K562 (cell line): ENCODE data around the gene ATAD3C. TPM values are rescaled to one million over a fixed set of nuclear protein-coding genes. Genes with fewer than 3 reads are reported as not detected.

Source experiments
- ATAC-seq: fragments of 200-7000 bp; cut with Tn5 transposase; 3 replicates; pipeline ENCODE4 v1.9.1; 2020; ENCODE audit warnings: moderate library complexity
- BruUV-seq: library from RNA; stranded (reverse); fragments of 400-500 nt; replicated peaks from 2 replicates; lab custom pipeline; 2021; lab: Mats Ljungman, UMichigan
- CTCF ChIA-PET: fragments of 300-600 bp; formaldehyde crosslinking; extraction: SDS; loops from one replicate; lab custom pipeline; 2021; ENCODE audit warnings: low intra/inter-chr PET ratio; lab: Yijun Ruan, JAX
- POLR2A ChIA-PET: fragments of 300-600, 350-650 bp; sonication (Branson Sonifier 250); formaldehyde crosslinking; extraction: SDS; loops from one replicate; lab custom pipeline; 2021; ENCODE audit warnings: antibody characterized with exemption, inconsistent platforms; lab: Yijun Ruan, JAX
- DNase-seq, 4 experiments: peaks; one replicate each; pipeline versions ENCODE4 v3.0.0 to v3.0.0-alpha.2; 2011 to 2018; ENCODE audit warnings: low spot score in 3 of 4, mixed read lengths in 3 of 4; ENCODE audit errors: extremely low read depth in 1 of 4
- FAIRE-seq: peaks from 2 replicates; lab custom pipeline; 2011; peaks lifted over from hg19 to GRCh38; lab: Jason Lieb, UNC
- H2AFZ ChIP-seq: 2 replicates; pipeline ENCODE4 v1.6.0; 2011; ENCODE audit warnings: low read depth, low read length, control low read depth, inconsistent platforms
- H3K27ac ChIP-seq: fragments of 200-600 bp; 3 replicates; pipeline ENCODE4 v1.8.0; 2011; ENCODE audit warnings: low read depth, mild to moderate bottlenecking, control low read depth, inconsistent platforms, low read length, moderate library complexity, mixed read lengths; ENCODE audit errors: extremely low read depth
- H3K27me3 ChIP-seq, 2 experiments: fragments of 300-600 bp in 1 of 2; 2 replicates in 1 of 2; 3 replicates in 1 of 2; pipeline versions ENCODE4 v1.6.0 to v1.8.0; 2011; ENCODE audit warnings: inconsistent platforms in 2 of 2, low read length in 2 of 2, mild to moderate bottlenecking in 1 of 2, mixed read lengths in 1 of 2, moderate library complexity in 1 of 2; ENCODE audit not compliant: control insufficient read depth in 2 of 2, insufficient read depth in 2 of 2
- H3K36me3 ChIP-seq: fragments of 300-600 bp; 3 replicates; pipeline ENCODE4 v1.8.0; 2011; ENCODE audit warnings: mild to moderate bottlenecking, low read length, inconsistent platforms; ENCODE audit not compliant: control insufficient read depth, insufficient read depth
- H3K4me1 ChIP-seq, 2 experiments: fragments of 200-600 bp in 1 of 2; replicated peaks in 1 of 2; 2 replicates in 1 of 2; 3 replicates in 1 of 2; pipeline versions ENCODE4 v1.5.1 to v1.8.0; 2011; ENCODE audit warnings: inconsistent platforms in 2 of 2, low read length in 2 of 2, mild to moderate bottlenecking in 1 of 2, mixed read lengths in 1 of 2, moderate library complexity in 1 of 2; ENCODE audit not compliant: control insufficient read depth in 2 of 2, insufficient read depth in 2 of 2
- H3K4me2 ChIP-seq: 2 replicates; pipeline ENCODE4 v1.6.1; 2011; ENCODE audit warnings: low read length, control low read depth, inconsistent platforms, mixed read lengths; ENCODE audit not compliant: insufficient read depth
- H3K4me3 ChIP-seq: fragments of 200-600 bp; sonication (generic), shearing (Covaris generic); 2 replicates; pipeline ENCODE4 v1.5.1; 2016; ENCODE audit warnings: control low read depth, inconsistent platforms
- H3K79me2 ChIP-seq: fragments of 200-600 bp; 3 replicates; pipeline ENCODE4 v1.8.0; 2011; ENCODE audit warnings: low read length, inconsistent platforms; ENCODE audit not compliant: control insufficient read depth, insufficient read depth
- H3K9ac ChIP-seq, 2 experiments: 2 replicates each; pipeline versions ENCODE4 v1.6.0 to v1.6.1; 2011; ENCODE audit warnings: low read depth in 2 of 2, low read length in 2 of 2, control low read depth in 1 of 2, inconsistent platforms in 1 of 2, mild to moderate bottlenecking in 1 of 2, mixed read lengths in 1 of 2; ENCODE audit not compliant: insufficient read depth in 1 of 2
- H3K9me1 ChIP-seq: one replicate; pipeline ENCODE4 v1.6.0; 2011; ENCODE audit warnings: inconsistent platforms, mild to moderate bottlenecking, low read length, moderate library complexity; ENCODE audit not compliant: control insufficient read depth, insufficient read depth
- H3K9me3 ChIP-seq: replicated peaks from 2 replicates; pipeline ENCODE4 v1.5.1; 2011; ENCODE audit warnings: low read depth, low read length, inconsistent platforms; ENCODE audit not compliant: control insufficient read depth, insufficient read depth
- H4K20me1 ChIP-seq: replicated peaks from 2 replicates; pipeline ENCODE4 v1.6.1; 2011; ENCODE audit warnings: low read length, inconsistent platforms, mixed read lengths; ENCODE audit not compliant: control insufficient read depth, insufficient read depth
- ARID3B ChIP-seq: fragments of 250-450 bp; sonication (Bioruptor Pico); IDR thresholded peaks from 2 replicates; pipeline ENCODE4 v1.4.0; 2020; ENCODE audit warnings: borderline replicate concordance
- CBX5 ChIP-seq: IDR thresholded peaks from 2 replicates; pipeline ENCODE4 v1.6.1; 2014; ENCODE audit warnings: low read depth, borderline replicate concordance
- EWSR1 ChIP-seq: fragments of 450-650 bp; IDR thresholded peaks from 2 replicates; pipeline ENCODE4 v1.6.1; 2018; ENCODE audit warnings: borderline replicate concordance, mild to moderate bottlenecking, low read depth, moderate library complexity; ENCODE audit not compliant: partially characterized antibody
- KLF10 ChIP-seq: fragments of 250-450 bp; sonication (Bioruptor Pico); IDR thresholded peaks from 2 replicates; pipeline ENCODE4 v1.6.1; 2021; ENCODE audit warnings: matching md5 sums
- NELFE ChIP-seq: IDR thresholded peaks from 2 replicates; pipeline ENCODE4 v1.6.1; 2011; ENCODE audit warnings: mild to moderate bottlenecking; ENCODE audit not compliant: insufficient read depth, insufficient read length
- NEUROD1 ChIP-seq: fragments of 150-350 bp; IDR thresholded peaks from 2 replicates; pipeline ENCODE4 v1.6.1; 2014; ENCODE audit warnings: borderline replicate concordance, low read length, low read depth; ENCODE audit not compliant: partially characterized antibody
- NUFIP1 ChIP-seq: fragments of 450-650 bp; IDR thresholded peaks from 2 replicates; pipeline ENCODE4 v1.6.1; 2018; ENCODE audit not compliant: partially characterized antibody
- RFX7 ChIP-seq: fragments of 250-450 bp; sonication (Bioruptor Pico); IDR thresholded peaks from 2 replicates; pipeline ENCODE4 v1.5.1; 2021; ENCODE audit warnings: mild to moderate bottlenecking
- SMARCB1 ChIP-seq: IDR thresholded peaks from 2 replicates; pipeline ENCODE4 v1.6.1; 2011; ENCODE audit warnings: improper control_type of control experiment, low read depth; ENCODE audit not compliant: insufficient read length
- SOX6 ChIP-seq: fragments of 450-650 bp; IDR thresholded peaks from 2 replicates; pipeline ENCODE4 v1.6.1; 2014; ENCODE audit warnings: mild to moderate bottlenecking
- TAF1 ChIP-seq: IDR thresholded peaks from 2 replicates; pipeline ENCODE4 v1.6.1; 2011; ENCODE audit warnings: mild to moderate bottlenecking, low read length, moderate library complexity; ENCODE audit not compliant: insufficient read depth, control insufficient read depth, severe bottlenecking; ENCODE audit errors: extremely low read depth
- TAL1 ChIP-seq: fragments of 450-650 bp; IDR thresholded peaks from 2 replicates; pipeline ENCODE4 v1.6.1; 2016; ENCODE audit warnings: mild to moderate bottlenecking
- WGBS: fragments of 100-300 bp; shearing (Covaris generic); methylation state at CpG from one replicate; pipeline ENCODE4 v1.1.6; 2016; ENCODE audit warnings: low coverage, mixed read lengths; ENCODE audit not compliant: insufficient coverage; ENCODE audit errors: missing lambda C conversion rate; 5-methylcytosine and 5-hydroxymethylcytosine counted together
- in situ Hi-C: fragments of 300-500 bp; cut with MboI; formaldehyde crosslinking; loops from 4 replicates; pipeline ENCODE4 v1.15.0; 2018; ENCODE audit warnings: inconsistent platforms, mixed read lengths
- intact Hi-C: fragments of 100-400 bp; cut with micrococcal nuclease; formaldehyde crosslinking; loops from 2 replicates; pipeline ENCODE4 v1.14.2; 2022
- polyA plus RNA-seq, 8 experiments: library from polyadenylated mRNA; depleted of rRNA in 4 of 8; stranded (reverse) in 5 of 8; unstranded in 3 of 8; fragments of >200 nt; fragmentation: Nextera tagmentation in 2 of 8; fragmentation: Illumina TruSeq in 1 of 8; extraction: Ambion mirVana in 2 of 8; extraction: Trizol in 1 of 8; gene quantifications; 2 replicates each; pipeline versions ENCODE4 v1.2.1 to v1.2.3, GENCODE V29; 2011 to 2014; ENCODE audit warnings: inconsistent platforms in 1 of 8, missing spikeins in 1 of 8
- total RNA-seq, 7 experiments: library from RNA; depleted of rRNA in 6 of 7; stranded (reverse); fragments of >200 nt in 6 of 7; fragmentation: Illumina TruSeq in 2 of 7; extraction: Trizol in 2 of 7; gene quantifications; 2 replicates each; pipeline versions ENCODE4 v1.2.1 to v1.2.3, GENCODE V29; 2011 to 2021; ENCODE audit warnings: low replicate concordance in 1 of 7
- TF ChIP-seq, protein P1 (sequence below): fragments of 450-650 bp; formaldehyde crosslinking; conservative IDR thresholded peaks from 2 replicates; pipeline ENCODE4 v1.4.0; 2022; ENCODE audit warnings: mild to moderate bottlenecking, missing genetic modification characterization
- TF ChIP-seq, protein P2 (sequence below), 2 experiments: fragments of 200-800 bp in 1 of 2; sonication (Bioruptor generic) in 1 of 2; sonication (generic) in 1 of 2; formaldehyde crosslinking in 1 of 2; IDR thresholded peaks in 1 of 2; conservative IDR thresholded peaks in 1 of 2; 2 replicates each; pipeline versions ENCODE4 v1.5.0 to v1.6.1; 2016 to 2020; ENCODE audit warnings: missing compliant biosample characterization in 1 of 2, missing genetic modification characterization in 1 of 2, missing genetic modification reagents in 1 of 2

Gene ATAD3C
- total and polyA plus RNA-seq, 9 of the 15 experiments (the other 6 are each of a cell fraction or from before 2014, with no cell fraction given), result 0.03 to 0.18 TPM; not detected in 7

GRCh38 chr1:1451696-1452364 lies 2.3 kb downstream of the ATAD3C start:
- H3K9me3 ChIP-seq, result no peaks in the 10 kb centered on the region
- H3K27me3 ChIP-seq, result peaks cover 0 to 6% of the 10 kb centered on the region in 2 experiments; a peak in 1 of 5 replicates
- no peak overlapping the region for H3K4me3 ChIP-seq
- 50% methylated on average over 26 of the region's 26 CpGs for WGBS
- no TSS peak for BruUV-seq
- H3K4me1 ChIP-seq, result peaks cover 0 to 27% of the 10 kb centered on the region in 2 experiments; a peak in 3 of 5 replicates
- H3K9me1 ChIP-seq, result no peaks in the 10 kb centered on the region
- no peak for FAIRE-seq
- H4K20me1 ChIP-seq, result no peaks in the 10 kb centered on the region
- ChIA-PET CTCF (no interaction called here), POLR2A (interaction anchor here (0.6 kb wide), 1 partner anchor 14 kb away, joined by 3 read pairs; no protein-coding TSS in a partner anchor)
- DNase-seq, result peak in 2 of 4 experiments; percentile 11 to 13
- H3K9ac ChIP-seq, result peak overlapping the region in 1 of 2 experiments; percentile 55; a peak in 1 of 4 replicates
- no peak for ATAC-seq
- intact Hi-C loops, result no loop called here
- in situ Hi-C loops, result no loop called here
- H3K4me2 ChIP-seq, result no peak overlapping the region
- no peak overlapping the region for H3K27ac ChIP-seq
- no peaks in the 10 kb centered on the region for H3K79me2 ChIP-seq
- H2AFZ ChIP-seq, result no peak overlapping the region
- no peaks in the 10 kb centered on the region for H3K36me3 ChIP-seq
- TF ChIP-seq CBX5, result no peak
- TF ChIP-seq, protein P1, sequence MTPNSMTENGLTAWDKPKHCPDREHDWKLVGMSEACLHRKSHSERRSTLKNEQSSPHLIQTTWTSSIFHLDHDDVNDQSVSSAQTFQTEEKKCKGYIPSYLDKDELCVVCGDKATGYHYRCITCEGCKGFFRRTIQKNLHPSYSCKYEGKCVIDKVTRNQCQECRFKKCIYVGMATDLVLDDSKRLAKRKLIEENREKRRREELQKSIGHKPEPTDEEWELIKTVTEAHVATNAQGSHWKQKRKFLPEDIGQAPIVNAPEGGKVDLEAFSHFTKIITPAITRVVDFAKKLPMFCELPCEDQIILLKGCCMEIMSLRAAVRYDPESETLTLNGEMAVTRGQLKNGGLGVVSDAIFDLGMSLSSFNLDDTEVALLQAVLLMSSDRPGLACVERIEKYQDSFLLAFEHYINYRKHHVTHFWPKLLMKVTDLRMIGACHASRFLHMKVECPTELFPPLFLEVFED (CRISPR knock-in tag), result no peak
- TF ChIP-seq NEUROD1, result no peak
- TF ChIP-seq SOX6, result no peak
- TF ChIP-seq RFX7, result no peak
- TF ChIP-seq KLF10 (CRISPR knock-in tag), result no peak
- TF ChIP-seq, protein P2, sequence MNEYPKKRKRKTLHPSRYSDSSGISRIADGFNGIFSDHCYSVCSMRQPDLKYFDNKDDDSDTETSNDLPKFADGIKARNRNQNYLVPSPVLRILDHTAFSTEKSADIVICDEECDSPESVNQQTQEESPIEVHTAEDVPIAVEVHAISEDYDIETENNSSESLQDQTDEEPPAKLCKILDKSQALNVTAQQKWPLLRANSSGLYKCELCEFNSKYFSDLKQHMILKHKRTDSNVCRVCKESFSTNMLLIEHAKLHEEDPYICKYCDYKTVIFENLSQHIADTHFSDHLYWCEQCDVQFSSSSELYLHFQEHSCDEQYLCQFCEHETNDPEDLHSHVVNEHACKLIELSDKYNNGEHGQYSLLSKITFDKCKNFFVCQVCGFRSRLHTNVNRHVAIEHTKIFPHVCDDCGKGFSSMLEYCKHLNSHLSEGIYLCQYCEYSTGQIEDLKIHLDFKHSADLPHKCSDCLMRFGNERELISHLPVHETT (CRISPR knock-in tag; conservative IDR thresholded peaks at IDR 0.05 in 1 of 2, IDR thresholded peaks at IDR 0.05 in 1 of 2), result no peak
- no peak for TF ChIP-seq NUFIP1
- no peak for TF ChIP-seq EWSR1
- TF ChIP-seq ARID3B (CRISPR knock-in tag), result no peak
- no peak for TF ChIP-seq NELFE
- no peak for TF ChIP-seq TAF1
- no peak for TF ChIP-seq SMARCB1
- TF ChIP-seq TAL1, result no peak
